MM.1S (cell line): ENCODE data around the gene DIAPH3.

Experiments
- EZH2 ChIP-seq: fragments of 300-600 bp; sonication (generic); optimal IDR thresholded peaks from 2 replicates; pipeline ENCODE3; 2017; ENCODE audit warnings: low read depth, mild to moderate bottlenecking, antibody characterized with exemption, low read length, mixed read lengths
- TF ChIP-seq, protein P1 (sequence below): fragments of 300-600 bp; sonication (generic); IDR thresholded peaks from 2 replicates; pipeline ENCODE4 v1.5.1; 2016; ENCODE audit warnings: antibody characterized with exemption, low read length, mixed read lengths

DNA sequence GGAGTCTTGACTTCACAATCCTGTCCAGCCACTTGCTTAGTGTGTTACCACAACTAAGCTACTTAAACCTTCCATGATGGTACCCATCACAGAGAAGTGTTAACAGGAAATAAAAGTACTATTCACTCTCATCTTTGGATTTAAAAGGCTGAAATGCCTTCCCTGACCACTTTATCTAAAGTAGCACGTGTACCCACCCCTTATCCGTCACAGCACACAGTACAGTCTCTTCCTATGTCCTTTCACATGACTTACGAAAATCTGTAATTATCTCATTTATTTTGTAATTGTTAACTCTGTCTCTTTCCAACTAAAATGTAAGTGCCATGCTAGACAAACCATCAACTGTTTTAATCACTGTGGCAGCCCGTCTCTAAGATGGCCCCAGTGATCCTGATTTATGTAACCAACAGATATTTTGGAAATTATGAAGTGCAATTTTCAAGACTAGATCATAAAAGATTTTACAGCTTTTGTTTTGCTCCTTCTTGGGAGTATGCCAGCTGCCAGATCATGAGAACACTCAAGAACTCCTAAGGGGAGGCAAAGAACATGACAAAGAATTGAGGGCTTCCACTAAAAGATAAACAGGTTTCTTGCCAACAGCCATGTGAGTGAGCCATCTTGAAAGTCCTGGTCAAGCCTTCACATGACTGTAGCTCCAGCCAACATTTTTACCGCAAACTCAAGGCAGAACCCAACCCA, 44.9 kb downstream of the DIAPH3 start:
- TF ChIP-seq, protein P1, sequence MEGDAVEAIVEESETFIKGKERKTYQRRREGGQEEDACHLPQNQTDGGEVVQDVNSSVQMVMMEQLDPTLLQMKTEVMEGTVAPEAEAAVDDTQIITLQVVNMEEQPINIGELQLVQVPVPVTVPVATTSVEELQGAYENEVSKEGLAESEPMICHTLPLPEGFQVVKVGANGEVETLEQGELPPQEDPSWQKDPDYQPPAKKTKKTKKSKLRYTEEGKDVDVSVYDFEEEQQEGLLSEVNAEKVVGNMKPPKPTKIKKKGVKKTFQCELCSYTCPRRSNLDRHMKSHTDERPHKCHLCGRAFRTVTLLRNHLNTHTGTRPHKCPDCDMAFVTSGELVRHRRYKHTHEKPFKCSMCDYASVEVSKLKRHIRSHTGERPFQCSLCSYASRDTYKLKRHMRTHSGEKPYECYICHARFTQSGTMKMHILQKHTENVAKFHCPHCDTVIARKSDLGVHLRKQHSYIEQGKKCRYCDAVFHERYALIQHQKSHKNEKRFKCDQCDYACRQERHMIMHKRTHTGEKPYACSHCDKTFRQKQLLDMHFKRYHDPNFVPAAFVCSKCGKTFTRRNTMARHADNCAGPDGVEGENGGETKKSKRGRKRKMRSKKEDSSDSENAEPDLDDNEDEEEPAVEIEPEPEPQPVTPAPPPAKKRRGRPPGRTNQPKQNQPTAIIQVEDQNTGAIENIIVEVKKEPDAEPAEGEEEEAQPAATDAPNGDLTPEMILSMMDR: no peak
- TF ChIP-seq EZH2: no peak
